GM12875 (cell line): ENCODE data around the gene MEAK7.

ENCODE experiments used
- H3K4me3 ChIP-seq: one replicate; pipeline ENCODE4 v1.5.1; 2011; ENCODE audit warnings: low read depth, low read length, control low read depth
- TF ChIP-seq, protein P1 (sequence below): IDR thresholded peaks from 2 replicates; pipeline ENCODE4 v1.5.1; 2011; ENCODE audit warnings: low read depth, mild to moderate bottlenecking, control low read depth, inconsistent platforms, low read length, moderate library complexity, borderline replicate concordance; ENCODE audit not compliant: insufficient read depth

MEAK7 gene

DNA sequence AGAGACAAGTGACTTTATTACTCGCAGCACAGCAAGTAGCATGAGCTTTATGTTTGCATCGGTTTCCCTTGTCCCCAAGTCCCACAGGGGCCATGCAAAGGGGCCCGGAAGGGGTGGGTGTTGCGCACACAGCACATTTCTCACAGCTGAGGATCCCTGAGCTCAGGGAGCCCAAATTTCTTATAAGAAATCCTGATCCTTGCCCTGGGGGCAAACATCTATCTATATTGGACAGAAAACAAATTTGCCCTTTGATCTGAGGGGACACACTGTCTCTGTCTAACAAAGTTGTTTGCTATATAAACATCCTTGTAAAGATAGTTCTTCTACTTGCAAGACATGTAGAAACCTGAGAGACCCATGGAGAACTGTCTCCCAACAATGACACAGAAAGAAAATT lies 35.7 kb upstream of the MEAK7 start:
- TF ChIP-seq, protein P1, sequence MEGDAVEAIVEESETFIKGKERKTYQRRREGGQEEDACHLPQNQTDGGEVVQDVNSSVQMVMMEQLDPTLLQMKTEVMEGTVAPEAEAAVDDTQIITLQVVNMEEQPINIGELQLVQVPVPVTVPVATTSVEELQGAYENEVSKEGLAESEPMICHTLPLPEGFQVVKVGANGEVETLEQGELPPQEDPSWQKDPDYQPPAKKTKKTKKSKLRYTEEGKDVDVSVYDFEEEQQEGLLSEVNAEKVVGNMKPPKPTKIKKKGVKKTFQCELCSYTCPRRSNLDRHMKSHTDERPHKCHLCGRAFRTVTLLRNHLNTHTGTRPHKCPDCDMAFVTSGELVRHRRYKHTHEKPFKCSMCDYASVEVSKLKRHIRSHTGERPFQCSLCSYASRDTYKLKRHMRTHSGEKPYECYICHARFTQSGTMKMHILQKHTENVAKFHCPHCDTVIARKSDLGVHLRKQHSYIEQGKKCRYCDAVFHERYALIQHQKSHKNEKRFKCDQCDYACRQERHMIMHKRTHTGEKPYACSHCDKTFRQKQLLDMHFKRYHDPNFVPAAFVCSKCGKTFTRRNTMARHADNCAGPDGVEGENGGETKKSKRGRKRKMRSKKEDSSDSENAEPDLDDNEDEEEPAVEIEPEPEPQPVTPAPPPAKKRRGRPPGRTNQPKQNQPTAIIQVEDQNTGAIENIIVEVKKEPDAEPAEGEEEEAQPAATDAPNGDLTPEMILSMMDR = no peak
- no peak overlapping the region for H3K4me3 ChIP-seq

- H3K4me3 ChIP-seq = no peak overlapping the region
- TF ChIP-seq, protein P1 = no peak
Measured at GRCh38 chr16:84538222-84538840, 33.9 kb upstream of the MEAK7 start.

DNA sequence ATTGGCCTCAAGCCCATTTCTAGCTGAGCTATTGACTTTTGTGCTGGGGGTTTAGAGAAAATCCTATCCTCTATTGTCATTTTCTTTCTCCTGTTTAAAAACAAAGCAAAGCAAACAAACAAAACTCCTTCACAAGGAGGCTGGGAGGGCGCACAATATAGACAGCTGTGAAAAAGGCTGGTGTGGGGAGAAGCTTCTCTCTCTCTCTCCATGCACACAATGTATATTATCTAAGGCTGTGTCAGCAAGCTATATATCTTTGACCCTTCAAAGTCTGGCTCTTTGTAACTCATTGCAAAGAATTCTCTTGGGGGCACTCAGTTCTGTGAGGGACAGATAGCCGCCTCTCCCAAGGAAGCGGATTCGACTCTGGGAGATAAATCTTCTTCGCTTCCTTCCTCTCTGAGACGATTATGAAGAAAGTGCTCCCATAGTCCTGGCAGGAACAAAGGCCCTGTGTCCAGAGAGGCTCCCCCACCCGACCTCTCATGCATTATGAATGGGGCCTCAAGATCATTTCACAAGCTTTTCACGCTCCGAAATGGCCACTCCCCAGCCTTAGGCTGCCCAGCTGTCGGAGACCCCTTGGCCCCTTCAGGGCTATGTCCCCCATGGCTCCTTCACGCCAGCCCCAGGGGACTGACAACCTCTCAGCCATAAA lies 33.2 kb upstream of the MEAK7 start:
- TF ChIP-seq, protein P1 = no peak

DNA sequence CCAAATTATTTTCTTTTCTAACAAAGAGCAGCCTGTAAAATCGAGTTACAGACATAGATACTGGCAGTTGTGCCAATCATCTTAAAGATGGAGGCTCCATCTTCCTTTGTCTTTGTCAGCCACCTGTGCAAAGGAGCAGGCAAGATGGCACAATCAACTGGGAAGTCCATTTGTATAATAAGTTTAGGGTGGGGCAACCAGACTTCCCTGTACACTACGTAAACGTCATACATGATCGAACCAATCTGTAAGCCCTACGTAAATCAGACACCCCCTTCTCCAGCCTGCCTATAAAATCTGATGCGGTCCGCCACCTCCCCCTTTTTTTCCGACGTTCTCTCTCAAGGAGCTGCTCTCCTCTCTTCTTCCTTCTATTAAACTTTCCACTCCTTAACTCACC lies 31.4 kb upstream of the MEAK7 start:
- TF ChIP-seq, protein P1 = no peak
- no peak overlapping the region for H3K4me3 ChIP-seq

More for the DNA sequence above, 33.2 kb upstream of the MEAK7 start:
- no peak overlapping the region for H3K4me3 ChIP-seq

- TF ChIP-seq, protein P1 = no peak
- no peak overlapping the region for H3K4me3 ChIP-seq
Measured at GRCh38 chr16:84535408-84535807, 30.9 kb upstream of the MEAK7 start.

DNA sequence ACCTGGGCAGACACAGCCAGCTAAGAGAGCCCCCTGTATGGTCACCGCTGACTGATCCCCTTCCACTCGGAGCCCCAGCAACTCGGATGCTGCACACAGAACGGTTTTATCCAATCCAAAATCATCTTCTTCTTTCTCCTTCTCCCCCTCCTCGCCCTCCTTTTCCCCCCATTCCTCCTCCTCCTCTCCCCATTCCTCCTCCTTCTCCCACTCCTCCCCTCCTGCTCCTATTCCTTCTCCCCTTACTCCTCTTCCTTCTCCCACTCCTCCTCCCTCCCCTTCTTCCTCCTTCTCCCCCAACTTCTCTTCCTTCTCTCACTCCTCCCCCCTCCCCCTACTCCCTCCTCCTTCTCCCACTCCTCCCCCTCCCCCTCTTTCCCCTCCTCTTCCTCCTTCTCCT lies 30.4 kb upstream of the MEAK7 start:
- TF ChIP-seq, protein P1 = no peak
- no peak overlapping the region for H3K4me3 ChIP-seq
